Measurements from ENCODE around the gene KHDRBS1. TPM values are rescaled to one million over a fixed set of nuclear protein-coding genes. Genes with fewer than 3 reads are reported as not detected.

Gene KHDRBS1
- total RNA-seq, 1 experiment from 2014 or later, result 106 TPM

- TF ChIP-seq, protein P1, sequence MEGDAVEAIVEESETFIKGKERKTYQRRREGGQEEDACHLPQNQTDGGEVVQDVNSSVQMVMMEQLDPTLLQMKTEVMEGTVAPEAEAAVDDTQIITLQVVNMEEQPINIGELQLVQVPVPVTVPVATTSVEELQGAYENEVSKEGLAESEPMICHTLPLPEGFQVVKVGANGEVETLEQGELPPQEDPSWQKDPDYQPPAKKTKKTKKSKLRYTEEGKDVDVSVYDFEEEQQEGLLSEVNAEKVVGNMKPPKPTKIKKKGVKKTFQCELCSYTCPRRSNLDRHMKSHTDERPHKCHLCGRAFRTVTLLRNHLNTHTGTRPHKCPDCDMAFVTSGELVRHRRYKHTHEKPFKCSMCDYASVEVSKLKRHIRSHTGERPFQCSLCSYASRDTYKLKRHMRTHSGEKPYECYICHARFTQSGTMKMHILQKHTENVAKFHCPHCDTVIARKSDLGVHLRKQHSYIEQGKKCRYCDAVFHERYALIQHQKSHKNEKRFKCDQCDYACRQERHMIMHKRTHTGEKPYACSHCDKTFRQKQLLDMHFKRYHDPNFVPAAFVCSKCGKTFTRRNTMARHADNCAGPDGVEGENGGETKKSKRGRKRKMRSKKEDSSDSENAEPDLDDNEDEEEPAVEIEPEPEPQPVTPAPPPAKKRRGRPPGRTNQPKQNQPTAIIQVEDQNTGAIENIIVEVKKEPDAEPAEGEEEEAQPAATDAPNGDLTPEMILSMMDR (IDR thresholded peaks at IDR 0.05; ENCODE audit: unreplicated experiment), result no peak
- H3K27ac Mint-ChIP-seq (ENCODE audit: low read depth, unreplicated experiment), result no peak overlapping the region
- no peaks in the 10 kb centered on the region for H3K27me3 Mint-ChIP-seq (ENCODE audit: insufficient read depth, unreplicated experiment)
- H3K9me3 Mint-ChIP-seq (ENCODE audit: unreplicated experiment), result no peaks in the 10 kb centered on the region
- no TSS peak for BruUV-seq (replicated peaks)
- H3K36me3 Mint-ChIP-seq (ENCODE audit: insufficient read depth, unreplicated experiment), result peaks cover 59% of the 10 kb centered on the region
- H3K4me1 Mint-ChIP-seq (ENCODE audit: insufficient read depth, unreplicated experiment), result no peaks in the 10 kb centered on the region
- intact Hi-C loops (cut with micrococcal nuclease), result no loop called here
- H3K4me3 Mint-ChIP-seq (ENCODE audit: unreplicated experiment), result no peak overlapping the region
- POLR2A ChIA-PET, result interaction anchor here (0.9 to 1.5 kb wide), 5 partner anchors 8 to 22 kb away, joined by 3 to 6 read pairs (median 4); no protein-coding TSS in a partner anchor
- DNase-seq (ENCODE audit: unreplicated experiment), result no peak
- CTCF ChIA-PET, result interaction anchor here (0.5 to 0.8 kb wide), 5 partner anchors 14 to 874 kb away, joined by 3 to 4 read pairs (median 3); partner anchors contain the start of gene PTP4A2
These were observed 30.6 kb downstream of the KHDRBS1 start for GRCh38 chr1:32044234-32044633.

GRCh38 chr1:32045772-32046171 is 32.1 kb downstream of the KHDRBS1 start:
- no TSS peak for BruUV-seq (replicated peaks)
- ChIA-PET POLR2A (interaction anchor here (0.9 kb wide), 1 partner anchor 31 kb away, joined by 3 read pairs; no protein-coding TSS in a partner anchor), CTCF (interaction anchor here (1.2 kb wide), 1 partner anchor 17 kb away, joined by 3 read pairs; no protein-coding TSS in a partner anchor)
- intact Hi-C loops (cut with micrococcal nuclease), result no loop called here
- no peak overlapping the region for H3K4me3 Mint-ChIP-seq (ENCODE audit: unreplicated experiment)
- H3K4me1 Mint-ChIP-seq (ENCODE audit: insufficient read depth, unreplicated experiment), result no peaks in the 10 kb centered on the region
- no peaks in the 10 kb centered on the region for H3K27me3 Mint-ChIP-seq (ENCODE audit: insufficient read depth, unreplicated experiment)
- no peak for DNase-seq (ENCODE audit: unreplicated experiment)
- H3K36me3 Mint-ChIP-seq (ENCODE audit: insufficient read depth, unreplicated experiment), result peaks cover 58% of the 10 kb centered on the region
- no peak overlapping the region for H3K27ac Mint-ChIP-seq (ENCODE audit: low read depth, unreplicated experiment)
- H3K9me3 Mint-ChIP-seq (ENCODE audit: unreplicated experiment), result no peaks in the 10 kb centered on the region
- TF ChIP-seq, protein P1 (IDR thresholded peaks at IDR 0.05; ENCODE audit: unreplicated experiment), result no peak

DNA sequence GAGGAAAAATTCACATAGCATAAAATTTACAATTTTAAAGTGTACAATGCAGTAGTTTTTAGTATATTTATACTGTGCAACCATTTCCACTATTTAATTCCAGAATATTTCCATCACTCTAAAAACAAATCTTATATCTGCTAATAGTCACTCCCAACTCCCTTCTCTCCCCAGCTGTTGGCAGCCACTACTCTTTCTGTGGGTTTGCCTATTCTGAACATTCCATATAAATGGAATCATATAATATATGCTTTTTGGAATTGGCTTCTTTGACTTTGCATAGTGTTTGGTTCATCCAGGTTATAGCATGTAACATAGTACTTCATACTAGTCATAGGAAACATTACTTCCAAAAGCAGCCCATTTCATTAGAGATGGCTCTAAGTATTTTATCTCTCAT is 34.0 kb downstream of the KHDRBS1 start:
- TF ChIP-seq, protein P1 (IDR thresholded peaks at IDR 0.05; ENCODE audit: unreplicated experiment), result no peak
- ChIA-PET POLR2A (interaction anchor here (0.8 kb wide), 1 partner anchor 17 kb away, joined by 5 read pairs; no protein-coding TSS in a partner anchor), CTCF (interaction anchor here (0.6 to 1.1 kb wide), 2 partner anchors 17 to 110 kb away, joined by 3 to 5 read pairs; no protein-coding TSS in a partner anchor)
- Mint-ChIP-seq H3K4me3 (ENCODE audit: unreplicated experiment) (no peak overlapping the region), H3K9me3 (ENCODE audit: unreplicated experiment) (no peaks in the 10 kb centered on the region), H3K27ac (ENCODE audit: low read depth, unreplicated experiment) (no peak overlapping the region), H3K27me3 (ENCODE audit: insufficient read depth, unreplicated experiment) (no peaks in the 10 kb centered on the region), H3K36me3 (ENCODE audit: insufficient read depth, unreplicated experiment) (peaks cover 59% of the 10 kb centered on the region), H3K4me1 (ENCODE audit: insufficient read depth, unreplicated experiment) (no peaks in the 10 kb centered on the region)
- no TSS peak for BruUV-seq (replicated peaks)
- intact Hi-C loops (cut with micrococcal nuclease), result no loop called here
- DNase-seq (ENCODE audit: unreplicated experiment), result no peak

- TF ChIP-seq, protein P1 (IDR thresholded peaks at IDR 0.05; ENCODE audit: unreplicated experiment), result no peak
- ChIA-PET POLR2A (interaction anchor here (0.7 to 0.8 kb wide), 2 partner anchors 17 to 63 kb away, joined by 4 to 5 read pairs; no protein-coding TSS in a partner anchor), CTCF (interaction anchor here (0.6 kb wide), 1 partner anchor 27 kb away, joined by 4 read pairs; no protein-coding TSS in a partner anchor)
- Mint-ChIP-seq H3K9me3 (ENCODE audit: unreplicated experiment) (no peaks in the 10 kb centered on the region), H3K4me3 (ENCODE audit: unreplicated experiment) (no peak overlapping the region), H3K27me3 (ENCODE audit: insufficient read depth, unreplicated experiment) (no peaks in the 10 kb centered on the region), H3K27ac (ENCODE audit: low read depth, unreplicated experiment) (no peak overlapping the region), H3K4me1 (ENCODE audit: insufficient read depth, unreplicated experiment) (no peaks in the 10 kb centered on the region), H3K36me3 (ENCODE audit: insufficient read depth, unreplicated experiment) (peaks cover 64% of the 10 kb centered on the region)
- no peak for DNase-seq (ENCODE audit: unreplicated experiment)
- BruUV-seq (replicated peaks), result no TSS peak
- intact Hi-C loops (cut with micrococcal nuclease), result no loop called here
These were observed 34.8 kb downstream of the KHDRBS1 start for GRCh38 chr1:32048440-32048839.

All from MCF 10A (cell line).